Measurements from ENCODE around the gene WWOX.

WWOX gene

GRCh38 chr16:78743556-78743955, 644.1 kb downstream of the WWOX start:
- H3K4me3 ChIP-seq (ENCODE audit: control insufficient read depth, low read depth, low read length): no peak overlapping the region
- DNase-seq (ENCODE audit: low read depth): no peak
- TF ChIP-seq, protein P1, sequence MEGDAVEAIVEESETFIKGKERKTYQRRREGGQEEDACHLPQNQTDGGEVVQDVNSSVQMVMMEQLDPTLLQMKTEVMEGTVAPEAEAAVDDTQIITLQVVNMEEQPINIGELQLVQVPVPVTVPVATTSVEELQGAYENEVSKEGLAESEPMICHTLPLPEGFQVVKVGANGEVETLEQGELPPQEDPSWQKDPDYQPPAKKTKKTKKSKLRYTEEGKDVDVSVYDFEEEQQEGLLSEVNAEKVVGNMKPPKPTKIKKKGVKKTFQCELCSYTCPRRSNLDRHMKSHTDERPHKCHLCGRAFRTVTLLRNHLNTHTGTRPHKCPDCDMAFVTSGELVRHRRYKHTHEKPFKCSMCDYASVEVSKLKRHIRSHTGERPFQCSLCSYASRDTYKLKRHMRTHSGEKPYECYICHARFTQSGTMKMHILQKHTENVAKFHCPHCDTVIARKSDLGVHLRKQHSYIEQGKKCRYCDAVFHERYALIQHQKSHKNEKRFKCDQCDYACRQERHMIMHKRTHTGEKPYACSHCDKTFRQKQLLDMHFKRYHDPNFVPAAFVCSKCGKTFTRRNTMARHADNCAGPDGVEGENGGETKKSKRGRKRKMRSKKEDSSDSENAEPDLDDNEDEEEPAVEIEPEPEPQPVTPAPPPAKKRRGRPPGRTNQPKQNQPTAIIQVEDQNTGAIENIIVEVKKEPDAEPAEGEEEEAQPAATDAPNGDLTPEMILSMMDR (IDR thresholded peaks at IDR 0.05; ENCODE audit: control insufficient read depth, insufficient read depth, low read depth, low read length, missing control alignments): no peak

GRCh38 chr16:78744099-78744498, 644.6 kb downstream of the WWOX start:
- DNase-seq (ENCODE audit: low read depth): no peak
- H3K4me3 ChIP-seq (ENCODE audit: control insufficient read depth, low read depth, low read length): no peak overlapping the region
- TF ChIP-seq, protein P1 (IDR thresholded peaks at IDR 0.05; ENCODE audit: control insufficient read depth, insufficient read depth, low read depth, low read length, missing control alignments): no peak

DNA sequence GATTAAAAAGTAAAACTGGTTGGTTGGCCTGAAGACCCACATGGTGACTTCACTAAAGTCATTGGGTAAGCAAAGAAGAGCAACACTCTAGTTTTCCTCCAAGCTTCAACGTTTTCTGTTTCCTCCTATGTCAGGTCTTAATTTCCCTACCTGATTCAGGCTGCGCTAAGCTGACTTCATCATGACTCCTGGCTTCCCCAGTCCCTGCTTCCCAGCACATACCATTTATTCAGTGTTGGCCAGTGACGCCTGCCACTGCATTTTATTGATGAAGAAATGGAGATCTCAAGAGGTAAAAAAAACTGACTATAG, 645.3 kb downstream of the WWOX start:
- TF ChIP-seq, protein P1 (IDR thresholded peaks at IDR 0.05; ENCODE audit: control insufficient read depth, insufficient read depth, low read depth, low read length, missing control alignments): no peak
- no peak overlapping the region for H3K4me3 ChIP-seq (ENCODE audit: control insufficient read depth, low read depth, low read length)
- no peak for DNase-seq (ENCODE audit: low read depth)

GRCh38 chr16:78745108-78746019, 645.9 kb downstream of the WWOX start:
- no peak for DNase-seq (ENCODE audit: low read depth)
- TF ChIP-seq, protein P1 (IDR thresholded peaks at IDR 0.05; ENCODE audit: control insufficient read depth, insufficient read depth, low read depth, low read length, missing control alignments): no peak
- no peak overlapping the region for H3K4me3 ChIP-seq (ENCODE audit: control insufficient read depth, low read depth, low read length)

DNA sequence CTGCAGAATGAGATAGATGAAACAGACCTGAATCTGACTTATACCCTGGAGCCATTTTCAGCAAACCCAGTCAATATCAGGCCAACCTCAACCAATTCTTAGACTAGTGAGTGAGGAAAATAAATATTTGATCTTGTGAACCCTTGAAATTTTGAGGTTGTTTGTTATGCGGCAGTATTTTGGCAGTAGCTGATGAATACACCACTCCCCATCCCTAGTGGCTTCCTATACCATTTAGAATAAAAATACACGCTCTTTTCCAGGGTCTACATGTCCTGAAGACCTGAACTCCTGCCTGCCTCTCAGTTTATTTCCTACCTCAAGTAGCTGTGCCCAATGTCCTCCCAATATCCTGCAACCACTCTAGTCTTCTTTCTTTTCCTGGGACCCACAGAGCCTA, 647.3 kb downstream of the WWOX start:
- H3K4me3 ChIP-seq (ENCODE audit: control insufficient read depth, low read depth, low read length): no peak overlapping the region
- no peak for DNase-seq (ENCODE audit: low read depth)
- TF ChIP-seq, protein P1 (IDR thresholded peaks at IDR 0.05; ENCODE audit: control insufficient read depth, insufficient read depth, low read depth, low read length, missing control alignments): no peak

GRCh38 chr16:78748220-78748929, 648.9 kb downstream of the WWOX start:
- TF ChIP-seq, protein P1 (IDR thresholded peaks at IDR 0.05; ENCODE audit: control insufficient read depth, insufficient read depth, low read depth, low read length, missing control alignments): no peak
- DNase-seq (ENCODE audit: low read depth): no peak
- H3K4me3 ChIP-seq (ENCODE audit: control insufficient read depth, low read depth, low read length): no peak overlapping the region
